Spleen (tissue), 7 donors: ENCODE results near the gene VPS54.

Experiments
- CTCF ChIP-seq, 11 experiments: fragments of 200-600 bp in 7 of 11; fragments of 450-650 bp in 4 of 11; sonication (generic) in 4 of 11; IDR thresholded peaks in 8 of 11; conservative IDR thresholded peaks in 3 of 11; 1 replicate in 7 of 11; 2 replicates in 4 of 11; pipeline versions ENCODE4 v1.4.0 to v1.8.0; 2016 to 2021; ENCODE audit warnings: antibody characterized with exemption in 11 of 11, inconsistent platforms in 4 of 11, mild to moderate bottlenecking in 1 of 11
- POLR2A ChIP-seq, 3 donors: fragments of 450-650 bp; IDR thresholded peaks; one replicate each; pipeline ENCODE4 v1.5.1; 2017; ENCODE audit warnings: antibody characterized with exemption in 3 of 3, mild to moderate bottlenecking in 1 of 3
- POLR2AphosphoS5 ChIP-seq, 3 donors: sonication (generic); formaldehyde crosslinking; IDR thresholded peaks; one replicate each; pipeline ENCODE4 v1.5.1; 2017; ENCODE audit warnings: antibody characterized with exemption in 3 of 3
- donor health status: DM: no; HTN: no; CAD: no; lungs with moderate emphysema.
- donor health status: DM: no; HTN: no; CAD: no.
- donor health status: DM: no; HTN: no; CAD: no.

DNA sequence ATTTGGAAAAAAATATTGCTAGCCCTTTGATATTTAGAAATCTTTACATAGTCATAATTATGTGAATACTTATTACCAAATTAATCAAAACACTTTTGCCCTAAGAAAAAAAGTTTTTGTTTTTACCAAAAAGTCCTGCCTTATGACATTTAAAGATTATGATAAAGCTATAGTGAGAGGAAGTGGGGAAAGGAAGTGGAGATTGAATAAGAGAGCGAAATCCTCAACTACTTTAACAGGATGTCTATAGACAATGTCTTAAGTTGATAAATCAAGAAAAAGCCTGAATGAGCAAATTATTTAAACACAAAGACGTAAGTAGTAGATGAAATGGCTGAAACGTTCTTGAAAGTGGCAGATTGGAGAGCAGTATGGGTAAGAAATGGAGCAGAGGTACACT lies 20.9 kb upstream of the VPS54 start:
- no peak for TF ChIP-seq POLR2A (IDR thresholded peaks at IDR 0.05)
- TF ChIP-seq CTCF (IDR thresholded peaks at IDR 0.05 in 8 of 11, conservative IDR thresholded peaks at IDR 0.05 in 3 of 11): no peak
- TF ChIP-seq POLR2AphosphoS5 (IDR thresholded peaks at IDR 0.05): no peak
